OCI-LY1 (cell line): ENCODE measurements around the gene ERRFI1.

ENCODE experiments used
- EZH2 ChIP-seq: fragments of 200-600 bp; sonication (generic), shearing (Covaris generic); IDR thresholded peaks from 2 replicates; pipeline ENCODE4 v1.8.0; 2017; ENCODE audit warnings: borderline replicate concordance, mixed run types, mild to moderate bottlenecking, antibody characterized with exemption, low read length, moderate library complexity, mixed read lengths
- TF ChIP-seq, protein P1 (sequence below): fragments of 200-600 bp; sonication (generic), shearing (Covaris generic); IDR thresholded peaks from 2 replicates; pipeline ENCODE4 v1.5.1; 2017; ENCODE audit warnings: mild to moderate bottlenecking, antibody characterized with exemption, low read length, moderate library complexity, mixed read lengths

DNA sequence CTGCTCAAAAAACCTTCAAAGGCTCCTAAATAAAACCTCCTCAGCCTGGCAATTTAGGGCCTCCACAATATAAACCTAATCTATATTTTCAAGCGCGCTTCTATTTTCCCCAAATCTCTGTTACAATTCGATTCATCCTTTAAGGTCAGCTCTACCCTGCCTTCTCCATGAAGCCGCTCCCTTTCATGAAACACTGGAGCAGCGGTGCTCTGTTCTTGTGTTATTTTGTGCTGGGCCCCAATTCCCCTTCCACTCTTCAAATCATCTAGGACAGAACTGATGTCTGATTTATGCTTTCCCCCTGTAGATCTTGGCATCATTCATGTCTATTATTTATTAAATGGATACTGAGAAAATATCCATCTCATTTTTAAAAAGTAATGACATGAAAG is 6.9 kb downstream of the ERRFI1 start:
- TF ChIP-seq, protein P1, sequence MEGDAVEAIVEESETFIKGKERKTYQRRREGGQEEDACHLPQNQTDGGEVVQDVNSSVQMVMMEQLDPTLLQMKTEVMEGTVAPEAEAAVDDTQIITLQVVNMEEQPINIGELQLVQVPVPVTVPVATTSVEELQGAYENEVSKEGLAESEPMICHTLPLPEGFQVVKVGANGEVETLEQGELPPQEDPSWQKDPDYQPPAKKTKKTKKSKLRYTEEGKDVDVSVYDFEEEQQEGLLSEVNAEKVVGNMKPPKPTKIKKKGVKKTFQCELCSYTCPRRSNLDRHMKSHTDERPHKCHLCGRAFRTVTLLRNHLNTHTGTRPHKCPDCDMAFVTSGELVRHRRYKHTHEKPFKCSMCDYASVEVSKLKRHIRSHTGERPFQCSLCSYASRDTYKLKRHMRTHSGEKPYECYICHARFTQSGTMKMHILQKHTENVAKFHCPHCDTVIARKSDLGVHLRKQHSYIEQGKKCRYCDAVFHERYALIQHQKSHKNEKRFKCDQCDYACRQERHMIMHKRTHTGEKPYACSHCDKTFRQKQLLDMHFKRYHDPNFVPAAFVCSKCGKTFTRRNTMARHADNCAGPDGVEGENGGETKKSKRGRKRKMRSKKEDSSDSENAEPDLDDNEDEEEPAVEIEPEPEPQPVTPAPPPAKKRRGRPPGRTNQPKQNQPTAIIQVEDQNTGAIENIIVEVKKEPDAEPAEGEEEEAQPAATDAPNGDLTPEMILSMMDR, result no peak
- no peak for TF ChIP-seq EZH2
